ENCODE measurements around the gene NISCH.

Gene NISCH

DNA sequence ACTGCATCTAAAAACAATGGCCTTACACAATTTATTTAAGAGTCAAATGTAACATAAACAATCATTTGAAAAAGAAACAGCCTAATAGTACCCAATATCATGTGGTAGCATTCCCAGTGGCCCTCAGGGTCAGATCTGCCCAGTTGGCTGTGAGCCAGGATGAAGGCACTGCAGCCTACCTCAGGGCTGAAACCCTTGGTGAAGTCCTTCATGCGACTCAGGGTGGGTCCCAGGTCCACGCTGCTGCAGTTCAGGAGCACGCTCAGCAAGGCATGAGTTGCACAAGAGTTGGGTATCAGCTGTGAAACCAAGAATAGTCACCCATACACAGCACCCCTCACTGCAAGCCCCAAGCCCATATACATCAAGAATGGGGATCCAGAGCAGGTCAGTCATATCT lies 47.6 kb upstream of the NISCH start:
- TF ChIP-seq EZH2phosphoT487 (conservative IDR thresholded peaks at IDR 0.05; ENCODE audit: low read length): no peak
- TF ChIP-seq, protein P1, sequence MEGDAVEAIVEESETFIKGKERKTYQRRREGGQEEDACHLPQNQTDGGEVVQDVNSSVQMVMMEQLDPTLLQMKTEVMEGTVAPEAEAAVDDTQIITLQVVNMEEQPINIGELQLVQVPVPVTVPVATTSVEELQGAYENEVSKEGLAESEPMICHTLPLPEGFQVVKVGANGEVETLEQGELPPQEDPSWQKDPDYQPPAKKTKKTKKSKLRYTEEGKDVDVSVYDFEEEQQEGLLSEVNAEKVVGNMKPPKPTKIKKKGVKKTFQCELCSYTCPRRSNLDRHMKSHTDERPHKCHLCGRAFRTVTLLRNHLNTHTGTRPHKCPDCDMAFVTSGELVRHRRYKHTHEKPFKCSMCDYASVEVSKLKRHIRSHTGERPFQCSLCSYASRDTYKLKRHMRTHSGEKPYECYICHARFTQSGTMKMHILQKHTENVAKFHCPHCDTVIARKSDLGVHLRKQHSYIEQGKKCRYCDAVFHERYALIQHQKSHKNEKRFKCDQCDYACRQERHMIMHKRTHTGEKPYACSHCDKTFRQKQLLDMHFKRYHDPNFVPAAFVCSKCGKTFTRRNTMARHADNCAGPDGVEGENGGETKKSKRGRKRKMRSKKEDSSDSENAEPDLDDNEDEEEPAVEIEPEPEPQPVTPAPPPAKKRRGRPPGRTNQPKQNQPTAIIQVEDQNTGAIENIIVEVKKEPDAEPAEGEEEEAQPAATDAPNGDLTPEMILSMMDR (IDR thresholded peaks at IDR 0.05; ENCODE audit: insufficient read depth, low read length, poor library complexity, severe bottlenecking): no peak
- Histone ChIP-seq H3F3A (ENCODE audit: insufficient read depth) (0 out of 2 replicates have a peak, but pooled peaks cover 9% of the 10 kb centered on the region), H3K36me3 (ENCODE audit: low read length) (no peaks in the 10 kb centered on the region), H3K9me3 (ENCODE audit: insufficient read depth, low read length) (no peaks in the 10 kb centered on the region), H4K20me1 (ENCODE audit: low read depth, low read length) (no peaks in the 10 kb centered on the region), H3K9ac (ENCODE audit: low read length) (no peak overlapping the region), H2AFZ (ENCODE audit: low read depth, low read length, severe bottlenecking) (no peak overlapping the region), H3K79me2 (ENCODE audit: insufficient read depth, low read length) (peaks cover 13% of the 10 kb centered on the region), H3K27ac (ENCODE audit: low read depth, low read length) (no peak overlapping the region), H3K27me3 (ENCODE audit: low read length) (no peaks in the 10 kb centered on the region), H3K4me2 (ENCODE audit: low read depth, low read length, poor library complexity, severe bottlenecking) (no peak overlapping the region), H3K4me3 (ENCODE audit: insufficient read depth, low read length, poor library complexity, severe bottlenecking) (no peak overlapping the region), H3K9me2 (replicated peaks; ENCODE audit: insufficient read depth, low read length) (no peaks in the 10 kb centered on the region)

DNA sequence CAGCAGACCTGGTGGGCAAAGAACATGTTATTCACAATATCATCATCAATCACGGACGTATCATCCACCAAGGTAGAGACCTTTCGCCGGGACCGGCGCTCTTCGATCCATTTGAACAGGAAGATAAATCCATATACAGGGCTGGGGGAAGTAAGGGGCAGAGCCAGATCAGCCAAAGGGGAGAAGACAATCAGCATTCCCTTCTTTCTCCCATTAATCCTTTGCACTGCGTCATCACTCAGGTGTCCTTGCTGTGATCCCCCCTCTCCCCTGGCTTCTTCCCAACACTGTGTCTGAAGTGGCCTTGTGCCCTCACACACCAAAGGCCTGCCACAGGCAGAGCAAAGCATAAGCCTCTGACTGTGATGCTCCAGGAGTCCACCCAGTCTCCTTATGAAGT lies 46.9 kb upstream of the NISCH start:
- H3K4me3 ChIP-seq (ENCODE audit: insufficient read depth, low read length, poor library complexity, severe bottlenecking): peak overlapping the region; percentile 97
- peaks cover 13% of the 10 kb centered on the region for H3K79me2 ChIP-seq (ENCODE audit: insufficient read depth, low read length)
- H3K9me3 ChIP-seq (ENCODE audit: insufficient read depth, low read length): no peaks in the 10 kb centered on the region
- no peaks in the 10 kb centered on the region for H4K20me1 ChIP-seq (ENCODE audit: low read depth, low read length)
- peak overlapping the region; percentile 98 for H3K4me2 ChIP-seq (ENCODE audit: low read depth, low read length, poor library complexity, severe bottlenecking)
- H3K9ac ChIP-seq (ENCODE audit: low read length): no peak overlapping the region; the same call in 1 of the 2 replicates
- no peak overlapping the region for H2AFZ ChIP-seq (ENCODE audit: low read depth, low read length, severe bottlenecking)
- H3K27ac ChIP-seq (ENCODE audit: low read depth, low read length): no peak overlapping the region
- H3K9me2 ChIP-seq (replicated peaks; ENCODE audit: insufficient read depth, low read length): no peaks in the 10 kb centered on the region
- TF ChIP-seq EZH2phosphoT487 (conservative IDR thresholded peaks at IDR 0.05; ENCODE audit: low read length): no peak
- TF ChIP-seq, protein P1 (IDR thresholded peaks at IDR 0.05; ENCODE audit: insufficient read depth, low read length, poor library complexity, severe bottlenecking): no peak
- no peaks in the 10 kb centered on the region for H3K27me3 ChIP-seq (ENCODE audit: low read length)
- 0 out of 2 replicates have a peak, but pooled peaks cover 9% of the 10 kb centered on the region for H3F3A ChIP-seq (ENCODE audit: insufficient read depth)
- no peaks in the 10 kb centered on the region for H3K36me3 ChIP-seq (ENCODE audit: low read length)

DNA sequence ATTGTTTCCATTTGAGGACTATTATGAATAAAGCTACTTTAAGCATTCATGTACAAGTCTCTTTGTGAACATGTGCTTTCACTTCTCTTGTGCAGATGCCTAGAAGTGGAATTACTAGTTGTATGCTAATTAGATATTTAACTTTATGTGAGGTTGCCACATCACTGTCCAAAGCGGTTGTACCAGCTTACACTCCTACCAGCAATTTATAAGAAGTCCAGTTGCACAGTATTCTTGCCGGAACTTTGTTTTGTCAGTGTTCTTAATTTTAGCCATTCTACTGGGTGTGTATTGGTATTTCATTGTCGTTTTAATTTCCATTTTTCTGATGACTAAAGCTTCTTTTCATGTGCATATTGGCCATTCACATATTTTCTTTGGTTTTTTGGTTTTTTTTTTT lies 39.6 kb upstream of the NISCH start:
- Histone ChIP-seq H3K4me2 (ENCODE audit: low read depth, low read length, poor library complexity, severe bottlenecking) (no peak overlapping the region), H3K27ac (ENCODE audit: low read depth, low read length) (no peak overlapping the region), H3K4me3 (ENCODE audit: insufficient read depth, low read length, poor library complexity, severe bottlenecking) (no peak overlapping the region), H2AFZ (ENCODE audit: low read depth, low read length, severe bottlenecking) (no peak overlapping the region), H3K9me2 (replicated peaks; ENCODE audit: insufficient read depth, low read length) (no peaks in the 10 kb centered on the region), H4K20me1 (ENCODE audit: low read depth, low read length) (no peaks in the 10 kb centered on the region), H3K9me3 (ENCODE audit: insufficient read depth, low read length) (no peaks in the 10 kb centered on the region), H3K9ac (ENCODE audit: low read length) (no peak overlapping the region), H3K79me2 (ENCODE audit: insufficient read depth, low read length) (no peaks in the 10 kb centered on the region), H3K27me3 (ENCODE audit: low read length) (no peaks in the 10 kb centered on the region), H3F3A (ENCODE audit: insufficient read depth) (0 out of 2 replicates have a peak, but pooled peaks cover 14% of the 10 kb centered on the region), H3K36me3 (ENCODE audit: low read length) (peaks cover 4% of the 10 kb centered on the region; the same call in 1 of the 2 replicates)
- TF ChIP-seq, protein P1 (IDR thresholded peaks at IDR 0.05; ENCODE audit: insufficient read depth, low read length, poor library complexity, severe bottlenecking): no peak
- no peak for TF ChIP-seq EZH2phosphoT487 (conservative IDR thresholded peaks at IDR 0.05; ENCODE audit: low read length)

All from SU-DHL-6 (cell line).